Inferior parietal cortex (tissue), 1 donor: ENCODE measurements around the gene SPATA45.

Experiments used
- DNase-seq: peaks from one replicate; pipeline ENCODE4 v3.0.0-alpha.2; 2016; ENCODE audit errors: extremely low spot score

The SPATA45 gene

DNA sequence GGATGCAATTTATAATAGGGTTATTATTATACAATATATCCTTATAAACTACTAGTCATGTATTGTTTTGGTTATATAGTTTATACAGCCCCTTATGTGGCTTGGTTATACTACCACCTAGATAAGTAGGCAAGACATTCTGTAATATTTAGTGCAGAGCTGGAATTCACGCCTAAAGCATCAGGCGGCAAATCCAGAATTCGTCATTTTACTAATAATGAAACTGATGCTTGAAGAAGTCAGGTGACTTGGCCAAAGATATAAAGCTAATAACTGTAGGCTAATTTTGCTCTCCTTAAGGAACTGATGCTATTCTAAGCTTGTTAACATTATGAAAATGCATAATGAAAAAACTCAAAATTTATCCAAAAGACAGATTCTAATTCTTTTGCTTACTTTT is 66.7 kb downstream of the SPATA45 start:
- no peak for DNase-seq
